Measurements from ENCODE around the gene RAET1E.

The RAET1E gene

DNA sequence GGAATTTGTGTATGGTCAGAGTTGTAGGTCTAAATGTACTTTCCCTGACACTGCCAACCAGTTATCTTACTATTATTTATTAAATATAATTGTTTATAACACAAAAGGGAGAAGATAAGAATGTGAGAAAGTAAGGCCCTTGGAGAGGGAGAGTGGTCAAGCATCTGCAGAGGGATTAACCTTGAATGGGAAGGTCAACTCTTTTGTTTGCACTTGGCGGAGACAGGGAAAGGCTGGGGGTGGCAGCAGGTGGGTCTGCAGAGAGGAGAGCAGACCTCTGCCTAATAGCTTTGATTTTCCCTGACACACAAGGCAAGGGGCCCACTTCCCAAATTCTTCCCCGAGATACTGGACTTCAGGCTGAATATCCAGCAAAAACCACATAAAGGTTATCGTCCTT, 38.0 kb downstream of the RAET1E start:
- no peak overlapping the region for H2AFZ ChIP-seq (ENCODE audit: low read depth, low read length, severe bottlenecking)
- H3K27me3 ChIP-seq (ENCODE audit: low read length) = no peaks in the 10 kb centered on the region
- H3K9me2 ChIP-seq (replicated peaks; ENCODE audit: insufficient read depth, low read length) = no peaks in the 10 kb centered on the region
- no peaks in the 10 kb centered on the region for H3K79me2 ChIP-seq (ENCODE audit: insufficient read depth, low read length)
- no peak overlapping the region for H3K9ac ChIP-seq (ENCODE audit: low read length)
- H3K4me2 ChIP-seq (ENCODE audit: low read depth, low read length, poor library complexity, severe bottlenecking) = no peak overlapping the region
- H3F3A ChIP-seq (ENCODE audit: insufficient read depth) = peaks cover 3% of the 10 kb centered on the region; the same call in 1 of the 2 replicates
- H3K4me3 ChIP-seq (ENCODE audit: insufficient read depth, low read length, poor library complexity, severe bottlenecking) = no peak overlapping the region
- TF ChIP-seq EZH2phosphoT487 (conservative IDR thresholded peaks at IDR 0.05; ENCODE audit: low read length) = no peak
- TF ChIP-seq, protein P1, sequence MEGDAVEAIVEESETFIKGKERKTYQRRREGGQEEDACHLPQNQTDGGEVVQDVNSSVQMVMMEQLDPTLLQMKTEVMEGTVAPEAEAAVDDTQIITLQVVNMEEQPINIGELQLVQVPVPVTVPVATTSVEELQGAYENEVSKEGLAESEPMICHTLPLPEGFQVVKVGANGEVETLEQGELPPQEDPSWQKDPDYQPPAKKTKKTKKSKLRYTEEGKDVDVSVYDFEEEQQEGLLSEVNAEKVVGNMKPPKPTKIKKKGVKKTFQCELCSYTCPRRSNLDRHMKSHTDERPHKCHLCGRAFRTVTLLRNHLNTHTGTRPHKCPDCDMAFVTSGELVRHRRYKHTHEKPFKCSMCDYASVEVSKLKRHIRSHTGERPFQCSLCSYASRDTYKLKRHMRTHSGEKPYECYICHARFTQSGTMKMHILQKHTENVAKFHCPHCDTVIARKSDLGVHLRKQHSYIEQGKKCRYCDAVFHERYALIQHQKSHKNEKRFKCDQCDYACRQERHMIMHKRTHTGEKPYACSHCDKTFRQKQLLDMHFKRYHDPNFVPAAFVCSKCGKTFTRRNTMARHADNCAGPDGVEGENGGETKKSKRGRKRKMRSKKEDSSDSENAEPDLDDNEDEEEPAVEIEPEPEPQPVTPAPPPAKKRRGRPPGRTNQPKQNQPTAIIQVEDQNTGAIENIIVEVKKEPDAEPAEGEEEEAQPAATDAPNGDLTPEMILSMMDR (IDR thresholded peaks at IDR 0.05; ENCODE audit: insufficient read depth, low read length, poor library complexity, severe bottlenecking) = no peak
- no peaks in the 10 kb centered on the region for H3K9me3 ChIP-seq (ENCODE audit: insufficient read depth, low read length)
- no peak overlapping the region for H3K27ac ChIP-seq (ENCODE audit: low read depth, low read length)
- H3K36me3 ChIP-seq (ENCODE audit: low read length) = no peaks in the 10 kb centered on the region
- no peaks in the 10 kb centered on the region for H4K20me1 ChIP-seq (ENCODE audit: low read depth, low read length)

DNA sequence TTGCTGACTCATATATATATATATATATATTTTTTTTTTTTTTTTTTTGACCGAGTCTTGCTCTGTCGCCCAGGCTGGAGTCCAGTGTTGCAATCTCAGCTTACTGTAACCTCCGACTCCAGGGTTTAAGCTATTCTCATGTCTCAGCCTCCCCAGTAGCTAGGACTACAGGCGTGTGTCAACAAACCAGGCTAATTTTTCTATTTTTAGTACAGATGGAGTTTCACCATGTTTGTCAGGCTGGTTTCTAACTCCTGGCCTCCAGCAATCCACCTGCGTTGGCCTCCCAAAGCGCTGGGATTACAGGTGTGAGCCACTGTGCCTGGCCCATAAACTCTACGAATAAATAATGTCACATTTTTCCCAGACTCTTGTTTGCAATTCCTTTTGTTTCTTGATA, 38.5 kb downstream of the RAET1E start:
- TF ChIP-seq, protein P1 (IDR thresholded peaks at IDR 0.05; ENCODE audit: insufficient read depth, low read length, poor library complexity, severe bottlenecking) = no peak
- no peak for TF ChIP-seq EZH2phosphoT487 (conservative IDR thresholded peaks at IDR 0.05; ENCODE audit: low read length)
- Histone ChIP-seq H3K9ac (ENCODE audit: low read length) (no peak overlapping the region), H3F3A (ENCODE audit: insufficient read depth) (no peaks in the 10 kb centered on the region), H3K27ac (ENCODE audit: low read depth, low read length) (no peak overlapping the region), H3K79me2 (ENCODE audit: insufficient read depth, low read length) (no peaks in the 10 kb centered on the region), H4K20me1 (ENCODE audit: low read depth, low read length) (no peaks in the 10 kb centered on the region), H3K36me3 (ENCODE audit: low read length) (no peaks in the 10 kb centered on the region), H3K4me2 (ENCODE audit: low read depth, low read length, poor library complexity, severe bottlenecking) (no peak overlapping the region), H3K4me3 (ENCODE audit: insufficient read depth, low read length, poor library complexity, severe bottlenecking) (no peak overlapping the region), H3K9me3 (ENCODE audit: insufficient read depth, low read length) (no peaks in the 10 kb centered on the region), H3K9me2 (replicated peaks; ENCODE audit: insufficient read depth, low read length) (no peaks in the 10 kb centered on the region), H3K27me3 (ENCODE audit: low read length) (no peaks in the 10 kb centered on the region), H2AFZ (ENCODE audit: low read depth, low read length, severe bottlenecking) (no peak overlapping the region)

DNA sequence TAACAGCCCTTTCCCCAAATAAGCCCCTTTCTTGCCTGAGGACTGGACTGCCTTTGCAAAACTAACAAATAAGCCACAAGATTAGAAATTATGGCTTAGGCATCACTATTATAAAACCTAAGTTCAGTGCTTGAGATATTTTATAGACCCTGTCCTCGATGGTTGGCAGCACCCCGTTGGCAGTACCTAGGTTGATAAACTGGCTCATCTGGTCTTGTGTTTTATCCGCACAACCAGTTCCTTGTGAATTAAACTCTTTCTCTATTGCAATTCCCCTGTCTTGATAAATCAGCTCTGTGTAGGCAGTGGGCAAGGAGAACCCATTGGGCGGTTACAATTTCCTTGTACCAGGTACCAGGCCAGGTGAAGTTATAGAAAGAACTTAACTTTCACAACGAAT, 40.4 kb downstream of the RAET1E start:
- no peak overlapping the region for H3K4me2 ChIP-seq (ENCODE audit: low read depth, low read length, poor library complexity, severe bottlenecking)
- H3K27me3 ChIP-seq (ENCODE audit: low read length) = no peaks in the 10 kb centered on the region
- no peak overlapping the region for H3K4me3 ChIP-seq (ENCODE audit: insufficient read depth, low read length, poor library complexity, severe bottlenecking)
- no peaks in the 10 kb centered on the region for H4K20me1 ChIP-seq (ENCODE audit: low read depth, low read length)
- no peaks in the 10 kb centered on the region for H3K9me2 ChIP-seq (replicated peaks; ENCODE audit: insufficient read depth, low read length)
- no peaks in the 10 kb centered on the region for H3F3A ChIP-seq (ENCODE audit: insufficient read depth)
- no peaks in the 10 kb centered on the region for H3K36me3 ChIP-seq (ENCODE audit: low read length)
- TF ChIP-seq, protein P1 (IDR thresholded peaks at IDR 0.05; ENCODE audit: insufficient read depth, low read length, poor library complexity, severe bottlenecking) = no peak
- no peak for TF ChIP-seq EZH2phosphoT487 (conservative IDR thresholded peaks at IDR 0.05; ENCODE audit: low read length)
- no peak overlapping the region for H3K9ac ChIP-seq (ENCODE audit: low read length)
- H3K27ac ChIP-seq (ENCODE audit: low read depth, low read length) = no peak overlapping the region
- H3K79me2 ChIP-seq (ENCODE audit: insufficient read depth, low read length) = no peaks in the 10 kb centered on the region
- no peak overlapping the region for H2AFZ ChIP-seq (ENCODE audit: low read depth, low read length, severe bottlenecking)
- no peaks in the 10 kb centered on the region for H3K9me3 ChIP-seq (ENCODE audit: insufficient read depth, low read length)

Measured in SU-DHL-6 (cell line).